Subcutaneous adipose tissue (tissue), 4 donors: ENCODE data around the gene SLC44A1. TPM values are rescaled to one million over a fixed set of nuclear protein-coding genes. Genes with fewer than 3 reads are reported as not detected.

Experiments used
- total RNA-seq, 4 donors: library from RNA; depleted of rRNA; stranded (reverse); fragments of >200 nt; gene quantifications; one replicate each; pipeline ENCODE4 v1.1.0, GENCODE V29; 2016
- TF ChIP-seq, protein P1 (sequence below): fragments of 450-650 bp; IDR thresholded peaks from one replicate; pipeline ENCODE4 v1.5.1; 2016; ENCODE audit warnings: low read depth, mild to moderate bottlenecking, control low read depth, antibody characterized with exemption, moderate library complexity

SLC44A1 gene
- total RNA-seq, 4 donors from 2014 or later: 48.2 to 85.5 (median 53.4) TPM

DNA sequence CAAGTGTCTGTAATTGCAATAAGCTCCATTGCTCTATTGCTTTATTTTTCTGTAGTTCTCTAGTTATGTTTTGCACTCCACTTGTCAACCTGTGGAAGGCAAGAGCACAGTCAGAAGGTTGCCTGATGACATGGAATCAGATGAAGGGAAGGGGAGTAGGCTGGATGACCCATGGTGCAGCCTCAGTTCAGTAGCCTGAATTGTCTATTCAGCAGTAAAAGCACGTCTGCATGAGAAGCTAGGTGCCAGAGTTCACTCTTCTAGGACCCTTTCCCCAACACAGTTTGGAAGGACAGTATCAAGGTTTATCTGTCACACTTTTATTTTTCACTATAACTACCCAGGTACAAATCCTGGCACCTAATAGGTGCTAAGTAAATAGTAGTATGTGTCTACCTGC lies 39.3 kb downstream of the SLC44A1 start:
- TF ChIP-seq, protein P1, sequence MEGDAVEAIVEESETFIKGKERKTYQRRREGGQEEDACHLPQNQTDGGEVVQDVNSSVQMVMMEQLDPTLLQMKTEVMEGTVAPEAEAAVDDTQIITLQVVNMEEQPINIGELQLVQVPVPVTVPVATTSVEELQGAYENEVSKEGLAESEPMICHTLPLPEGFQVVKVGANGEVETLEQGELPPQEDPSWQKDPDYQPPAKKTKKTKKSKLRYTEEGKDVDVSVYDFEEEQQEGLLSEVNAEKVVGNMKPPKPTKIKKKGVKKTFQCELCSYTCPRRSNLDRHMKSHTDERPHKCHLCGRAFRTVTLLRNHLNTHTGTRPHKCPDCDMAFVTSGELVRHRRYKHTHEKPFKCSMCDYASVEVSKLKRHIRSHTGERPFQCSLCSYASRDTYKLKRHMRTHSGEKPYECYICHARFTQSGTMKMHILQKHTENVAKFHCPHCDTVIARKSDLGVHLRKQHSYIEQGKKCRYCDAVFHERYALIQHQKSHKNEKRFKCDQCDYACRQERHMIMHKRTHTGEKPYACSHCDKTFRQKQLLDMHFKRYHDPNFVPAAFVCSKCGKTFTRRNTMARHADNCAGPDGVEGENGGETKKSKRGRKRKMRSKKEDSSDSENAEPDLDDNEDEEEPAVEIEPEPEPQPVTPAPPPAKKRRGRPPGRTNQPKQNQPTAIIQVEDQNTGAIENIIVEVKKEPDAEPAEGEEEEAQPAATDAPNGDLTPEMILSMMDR: no peak

DNA sequence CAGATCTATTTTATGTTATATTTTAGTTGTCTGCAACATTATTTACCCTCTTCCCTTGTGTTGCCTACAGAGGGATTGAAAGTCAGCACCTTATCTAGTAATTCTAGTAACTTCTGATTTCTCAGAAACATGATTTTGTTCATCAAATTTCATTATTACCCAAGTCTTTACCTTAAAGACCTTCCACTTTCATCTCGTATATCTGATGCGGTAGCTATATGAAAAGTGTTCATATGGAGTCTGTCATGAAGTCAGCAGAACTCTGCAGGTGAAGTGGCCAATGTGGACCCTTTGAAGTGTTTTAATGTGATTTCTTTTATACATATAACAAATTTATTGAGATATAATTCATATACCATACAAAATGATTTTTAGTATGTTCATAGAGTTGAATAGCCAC lies 40.0 kb downstream of the SLC44A1 start:
- TF ChIP-seq, protein P1: no peak

DNA sequence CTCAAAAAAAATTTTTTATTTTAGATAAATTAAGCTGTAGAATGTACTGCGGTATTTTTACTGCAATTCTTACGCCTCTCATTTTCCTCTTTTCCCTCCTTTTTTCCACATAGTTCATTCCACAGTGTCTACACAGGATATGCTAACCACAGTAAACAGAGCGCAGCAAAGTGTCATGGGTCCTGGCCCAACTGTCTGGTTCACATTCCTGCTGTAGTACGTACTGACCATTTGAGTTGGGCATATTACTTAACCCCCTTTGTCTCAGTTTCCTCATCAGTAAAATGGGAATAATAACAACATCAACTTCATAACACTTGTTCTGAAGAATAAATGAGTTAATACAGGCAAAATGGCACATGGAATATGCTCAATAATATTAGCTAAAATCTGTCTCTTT lies 41.6 kb downstream of the SLC44A1 start:
- TF ChIP-seq, protein P1: no peak

DNA sequence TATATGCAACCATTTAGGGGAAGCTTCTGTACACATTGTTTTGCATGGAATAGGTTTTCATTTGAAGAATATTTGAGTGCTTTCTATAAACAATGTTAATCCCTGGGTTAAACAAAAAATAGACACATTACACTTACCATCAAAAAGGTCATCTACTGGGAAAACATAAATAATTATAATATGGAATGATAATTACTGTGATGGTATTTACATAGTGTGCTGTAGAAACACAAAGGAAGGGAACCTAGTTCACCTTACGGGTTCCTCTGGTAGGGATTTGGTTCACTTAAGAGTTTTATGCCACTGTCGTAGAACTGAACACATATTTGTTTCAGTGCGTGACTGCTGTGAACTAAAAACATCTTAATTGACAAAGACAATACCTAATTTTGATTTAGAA lies 44.9 kb downstream of the SLC44A1 start:
- TF ChIP-seq, protein P1: no peak

DNA sequence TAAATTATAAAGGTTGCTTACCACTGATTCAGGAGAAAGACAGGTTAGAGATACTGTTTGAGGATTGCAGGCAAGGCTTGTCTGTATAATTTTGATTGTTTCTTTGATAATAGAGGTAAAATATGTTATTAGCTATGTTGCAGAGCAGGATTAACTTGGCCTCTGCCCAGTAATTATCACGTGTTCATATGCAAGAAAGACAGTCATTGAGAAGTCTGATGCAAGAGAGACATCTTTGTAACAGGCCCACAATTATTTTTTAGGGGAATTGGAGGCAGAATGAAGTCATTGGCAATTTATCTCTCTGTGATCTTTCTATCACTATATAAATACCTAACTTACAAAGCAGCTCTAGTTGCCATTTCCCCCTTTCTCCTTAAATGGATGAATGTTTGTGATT lies 46.0 kb downstream of the SLC44A1 start:
- TF ChIP-seq, protein P1: no peak

DNA sequence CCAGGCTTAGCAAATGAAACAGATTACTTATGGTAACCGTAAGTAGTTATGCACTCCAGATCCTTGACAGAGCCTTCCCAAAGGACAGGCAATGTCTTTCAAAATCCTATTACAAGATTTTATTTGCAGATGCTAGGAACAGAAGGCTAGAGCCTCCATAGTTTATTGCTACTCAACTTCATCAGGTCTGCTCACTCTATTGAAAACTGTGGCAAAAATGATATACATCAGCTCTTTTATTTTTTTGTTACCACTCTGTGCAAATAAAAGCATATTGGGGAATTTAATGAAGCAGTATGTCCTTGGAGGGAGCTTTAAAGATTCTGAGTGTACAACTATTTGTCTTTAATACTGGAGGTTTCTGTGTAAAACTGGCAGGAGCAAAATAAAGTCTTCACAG lies 46.5 kb downstream of the SLC44A1 start:
- TF ChIP-seq, protein P1: no peak

DNA sequence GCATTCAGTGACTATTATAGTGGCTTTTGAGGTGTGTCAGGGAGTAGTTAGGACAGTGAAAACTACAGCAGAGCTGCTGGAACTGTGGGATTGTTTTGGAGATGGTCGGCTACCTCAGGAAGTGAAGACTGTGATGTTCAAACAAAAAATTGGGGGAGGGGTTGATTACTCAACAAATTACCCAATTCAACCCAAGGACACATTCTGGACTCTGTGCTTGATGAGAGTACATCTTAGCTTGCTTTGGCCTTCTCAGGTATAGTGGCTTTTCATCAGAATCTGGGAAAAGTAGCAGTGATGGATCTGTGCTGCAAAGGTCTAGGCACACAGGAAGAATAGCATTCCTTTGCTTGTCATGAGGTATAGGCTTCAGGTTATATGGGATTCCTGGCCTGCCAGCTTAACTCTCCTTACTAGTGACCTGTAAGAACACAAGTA lies 47.0 kb downstream of the SLC44A1 start:
- TF ChIP-seq, protein P1: no peak

DNA sequence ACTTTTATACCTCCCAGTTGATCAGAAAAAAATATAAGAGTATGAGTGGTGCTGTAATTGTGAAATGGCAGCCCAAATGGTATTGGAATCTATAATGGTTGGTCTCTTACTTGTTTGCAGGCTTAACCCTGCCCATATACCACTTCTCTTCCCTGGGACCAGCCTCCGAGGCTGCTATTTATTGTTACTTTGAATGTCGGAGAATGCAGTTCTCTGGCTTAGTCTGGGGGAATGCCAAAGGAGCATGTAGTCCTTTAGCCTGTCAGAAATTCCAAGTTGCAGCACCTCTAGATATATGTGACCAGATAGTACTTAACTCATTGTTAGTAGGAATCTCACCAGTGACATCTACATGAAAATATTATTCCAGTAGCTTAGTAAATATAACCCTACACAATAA lies 47.5 kb downstream of the SLC44A1 start:
- TF ChIP-seq, protein P1: no peak
